H1 (cell line): ENCODE results near the gene SMARCC2. TPM values are rescaled to one million over a fixed set of nuclear protein-coding genes. Genes with fewer than 3 reads are reported as not detected.

ENCODE experiments used
- CTCF ChIA-PET: fragments of 300-600 bp; sonication (Branson Sonifier 250); formaldehyde crosslinking; loops from one replicate; lab custom pipeline; 2021; ENCODE audit not compliant: partially characterized antibody; lab: Charles Lee
- POLR2A ChIA-PET: fragments of 300-600 bp; sonication (Branson Sonifier 250); formaldehyde crosslinking; loops from one replicate; lab custom pipeline; 2021; ENCODE audit warnings: inconsistent platforms; ENCODE audit not compliant: partially characterized antibody; lab: Charles Lee
- DNase-seq, 2 experiments: peaks; one replicate each; pipeline versions ENCODE4 v3.0.0 to v3.0.0-alpha.2; 2010 to 2022; ENCODE audit warnings: low spot score in 2 of 2, low read depth in 1 of 2, mixed read lengths in 1 of 2
- FAIRE-seq: peaks from 2 replicates; lab custom pipeline; 2011; peaks lifted over from hg19 to GRCh38; lab: Jason Lieb, UNC
- H2AFZ ChIP-seq: 2 replicates; pipeline ENCODE4 v1.8.1; 2012; ENCODE audit warnings: low read length, inconsistent platforms
- H2AK5ac ChIP-seq: 2 replicates; pipeline ENCODE4 v1.6.1; 2013; ENCODE audit warnings: low read depth, low read length
- H2BK120ac ChIP-seq: replicated peaks from 2 replicates; pipeline ENCODE3; 2013; ENCODE audit warnings: low read depth, low read length, inconsistent platforms
- H2BK12ac ChIP-seq: 2 replicates; pipeline ENCODE4 v1.6.1; 2013; ENCODE audit warnings: low read depth, low read length
- H2BK15ac ChIP-seq: 2 replicates; pipeline ENCODE4 v1.6.1; 2013; ENCODE audit warnings: low read length
- H2BK20ac ChIP-seq: 2 replicates; pipeline ENCODE4 v1.6.1; 2013; ENCODE audit warnings: low read length
- H2BK5ac ChIP-seq: 2 replicates; pipeline ENCODE4 v1.6.1; 2013; ENCODE audit warnings: low read depth, low read length
- H3K14ac ChIP-seq: 2 replicates; pipeline ENCODE4 v1.6.1; 2013; ENCODE audit warnings: inconsistent platforms; ENCODE audit not compliant: insufficient read length
- H3K18ac ChIP-seq: 2 replicates; pipeline ENCODE4 v1.6.1; 2013; ENCODE audit warnings: low read length; ENCODE audit errors: extremely low read depth
- H3K23ac ChIP-seq: 2 replicates; pipeline ENCODE4 v1.6.1; 2013; ENCODE audit warnings: inconsistent platforms; ENCODE audit not compliant: insufficient read length
- H3K23me2 ChIP-seq: 2 replicates; pipeline ENCODE4 v1.6.1; 2013; ENCODE audit warnings: low read depth, low read length
- H3K27ac ChIP-seq: 2 replicates; pipeline ENCODE4 v1.6.1; 2011; ENCODE audit warnings: low read depth, low read length, inconsistent platforms
- H3K27me3 ChIP-seq, 4 experiments: replicated peaks in 1 of 4; 1 replicate in 1 of 4; 2 replicates in 3 of 4; pipeline versions ENCODE4 v1.6.1 to v1.8.1; 2011 to 2013; ENCODE audit warnings: low read length in 3 of 4, mild to moderate bottlenecking in 3 of 4, inconsistent platforms in 2 of 4, mixed read lengths in 2 of 4, moderate library complexity in 1 of 4; ENCODE audit not compliant: control insufficient read depth in 3 of 4, insufficient read depth in 3 of 4; ENCODE audit errors: extremely low read depth in 1 of 4
- H3K36me3 ChIP-seq, 4 experiments: 2 replicates each; pipeline versions ENCODE4 v1.6.1 to v1.8.1; 2011 to 2013; ENCODE audit warnings: mild to moderate bottlenecking in 4 of 4, low read length in 3 of 4, moderate library complexity in 2 of 4, control low read depth in 1 of 4, inconsistent platforms in 1 of 4; ENCODE audit not compliant: insufficient read depth in 4 of 4, control insufficient read depth in 2 of 4
- H3K4ac ChIP-seq: replicated peaks from 2 replicates; pipeline ENCODE3; 2013; ENCODE audit warnings: low read length, low read depth, mixed read lengths, inconsistent platforms; ENCODE audit not compliant: insufficient read length
- H3K4me1 ChIP-seq, 4 experiments: replicated peaks in 1 of 4; 1 replicate in 1 of 4; 2 replicates in 3 of 4; pipeline versions ENCODE4 v1.6.1 to v1.8.1; 2011 to 2013; ENCODE audit warnings: low read length in 3 of 4, inconsistent platforms in 2 of 4, mixed read lengths in 1 of 4; ENCODE audit not compliant: insufficient read depth in 4 of 4, control insufficient read depth in 3 of 4
- H3K4me2 ChIP-seq, 2 experiments: 2 replicates each; pipeline versions ENCODE4 v1.6.1 to v1.8.1; 2011 to 2013; ENCODE audit warnings: low read depth in 2 of 2, low read length in 2 of 2, control low read depth in 1 of 2, inconsistent platforms in 1 of 2, mild to moderate bottlenecking in 1 of 2; ENCODE audit not compliant: insufficient read depth in 1 of 2
- H3K4me3 ChIP-seq, 4 experiments: fragments of 200-600, 300-600 bp in 1 of 4; sonication (generic), shearing (Covaris generic), sonication (Bioruptor Twin) in 1 of 4; 2 replicates each; pipeline versions ENCODE4 v1.5.1 to v1.8.1; 2011 to 2016; ENCODE audit warnings: low read length in 4 of 4, low read depth in 3 of 4, control low read depth in 2 of 4, inconsistent platforms in 2 of 4, mild to moderate bottlenecking in 2 of 4, mixed read lengths in 1 of 4, moderate library complexity in 1 of 4; ENCODE audit not compliant: insufficient read depth in 2 of 4; ENCODE audit errors: extremely low read depth in 1 of 4
- H3K56ac ChIP-seq: replicated peaks from 2 replicates; pipeline ENCODE3; 2013; ENCODE audit warnings: low read depth, mild to moderate bottlenecking, mixed read lengths, low read length, inconsistent platforms; ENCODE audit not compliant: insufficient read length
- H3K79me1 ChIP-seq: 2 replicates; pipeline ENCODE4 v1.6.1; 2013; ENCODE audit warnings: low read depth, low read length, control low read depth
- H3K79me2 ChIP-seq, 2 experiments: 2 replicates each; pipeline versions ENCODE4 v1.6.1 to v1.8.1; 2012 to 2013; ENCODE audit warnings: low read length in 2 of 2, mild to moderate bottlenecking in 2 of 2, inconsistent platforms in 1 of 2; ENCODE audit not compliant: insufficient read depth in 2 of 2, control insufficient read depth in 1 of 2
- H3K9ac ChIP-seq, 4 experiments: replicated peaks in 1 of 4; 1 replicate in 1 of 4; 2 replicates in 3 of 4; pipeline versions ENCODE4 v1.6.1 to v1.8.1; 2011 to 2013; ENCODE audit warnings: low read depth in 3 of 4, low read length in 3 of 4, control low read depth in 2 of 4, mild to moderate bottlenecking in 2 of 4, moderate library complexity in 2 of 4, inconsistent platforms in 1 of 4; ENCODE audit errors: extremely low read depth in 1 of 4
- H3K9me3 ChIP-seq, 2 experiments: 2 replicates each; pipeline versions ENCODE4 v1.6.1 to v1.8.1; 2012 to 2013; ENCODE audit warnings: mild to moderate bottlenecking in 2 of 2, moderate library complexity in 2 of 2, control low read depth in 1 of 2, inconsistent platforms in 1 of 2, low read depth in 1 of 2, low read length in 1 of 2, mixed read lengths in 1 of 2; ENCODE audit not compliant: insufficient read depth in 2 of 2
- H4K20me1 ChIP-seq, 2 experiments: replicated peaks in 1 of 2; 2 replicates each; pipeline versions ENCODE3 to v1.8.1; 2011 to 2013; ENCODE audit warnings: inconsistent platforms in 2 of 2, low read length in 2 of 2, mild to moderate bottlenecking in 1 of 2; ENCODE audit not compliant: insufficient read depth in 2 of 2, control insufficient read depth in 1 of 2
- H4K5ac ChIP-seq: 2 replicates; pipeline ENCODE4 v1.6.1; 2013; ENCODE audit warnings: low read length, low read depth, mixed read lengths, inconsistent platforms; ENCODE audit not compliant: insufficient read length
- H4K8ac ChIP-seq: 2 replicates; pipeline ENCODE4 v1.8.0; 2013; ENCODE audit warnings: mild to moderate bottlenecking, moderate library complexity, low read length, inconsistent platforms; ENCODE audit not compliant: insufficient read depth; ENCODE audit errors: extremely low read depth
- H4K91ac ChIP-seq: replicated peaks from 2 replicates; pipeline ENCODE3; 2013; ENCODE audit warnings: low read length, mixed read lengths, inconsistent platforms; ENCODE audit not compliant: insufficient read length
- BCL11A ChIP-seq, 2 experiments: IDR thresholded peaks; one replicate each; pipeline ENCODE4 v1.6.1; 2011; ENCODE audit warnings: low read depth in 2 of 2, low read length in 2 of 2, mild to moderate bottlenecking in 2 of 2
- BRCA1 ChIP-seq: IDR thresholded peaks from 2 replicates; pipeline ENCODE4 v1.6.1; 2012; ENCODE audit warnings: low read depth, low read length, improper control_type of control experiment
- EGR1 ChIP-seq: IDR thresholded peaks from 2 replicates; pipeline ENCODE4 v1.6.1; 2011; ENCODE audit warnings: low read depth, low read length, borderline replicate concordance
- KDM4A ChIP-seq: IDR thresholded peaks from one replicate; pipeline ENCODE4 v1.7.1; 2012; ENCODE audit warnings: low read depth, mild to moderate bottlenecking, moderate library complexity, low read length, inconsistent platforms; ENCODE audit not compliant: severe bottlenecking
- MAFK ChIP-seq: IDR thresholded peaks from 2 replicates; pipeline ENCODE4 v1.6.1; 2012; ENCODE audit warnings: low read depth, mild to moderate bottlenecking, improper control_type of control experiment, low read length
- PHF8 ChIP-seq: fragments of 200-600 bp; sonication (generic); conservative IDR thresholded peaks from 2 replicates; pipeline ENCODE4 v1.7.1; 2012; ENCODE audit warnings: low read depth, mild to moderate bottlenecking, inconsistent platforms, low read length, moderate library complexity
- POLR2A ChIP-seq, 2 experiments: IDR thresholded peaks; 1 replicate in 1 of 2; 2 replicates in 1 of 2; pipeline ENCODE4 v1.6.1; 2011; ENCODE audit warnings: low read depth in 2 of 2, low read length in 2 of 2, mild to moderate bottlenecking in 2 of 2; ENCODE audit errors: control extremely low read depth in 1 of 2
- POLR2AphosphoS5 ChIP-seq: IDR thresholded peaks from 2 replicates; pipeline ENCODE4 v1.6.1; 2011; ENCODE audit warnings: low read depth, low read length
- RNF2 ChIP-seq: fragments of 200-900, 300-1000 bp; sonication (generic); IDR thresholded peaks from 2 replicates; pipeline ENCODE4 v1.7.1; 2016; ENCODE audit warnings: borderline replicate concordance, low read depth, mild to moderate bottlenecking, antibody characterized with exemption, low read length; ENCODE audit not compliant: poor library complexity, severe bottlenecking; ENCODE audit errors: missing control alignments
- SIX5 ChIP-seq: IDR thresholded peaks from 2 replicates; pipeline ENCODE4 v1.6.1; 2011; ENCODE audit warnings: mild to moderate bottlenecking, low read depth, low read length
- TBP ChIP-seq: IDR thresholded peaks from 2 replicates; pipeline ENCODE4 v1.6.1; 2011; ENCODE audit warnings: low read depth, low read length, improper control_type of control experiment
- WGBS, 2 experiments: shearing (Covaris generic) in 1 of 2; methylation state at CpG; one replicate each; pipeline versions ENCODE4 v1.1.6 to v1.1.7; 2013 to 2015; ENCODE audit warnings: low lambda C conversion rate in 2 of 2, mixed read lengths in 2 of 2, inconsistent platforms in 1 of 2, low coverage in 1 of 2, missing lambda C conversion rate in 1 of 2; ENCODE audit not compliant: insufficient replicate concordance in 2 of 2, insufficient coverage in 1 of 2, insufficient read length in 1 of 2; ENCODE audit errors: extremely low coverage in 1 of 2, missing lambda C conversion rate in 1 of 2; 5-methylcytosine and 5-hydroxymethylcytosine counted together
- polyA plus RNA-seq, 7 experiments: library from polyadenylated mRNA; depleted of rRNA in 3 of 7; stranded (reverse) in 5 of 7; unstranded in 2 of 7; fragments of >200 nt in 5 of 7; fragments of 200-250 nt in 2 of 7; gene quantifications; 1 replicate in 5 of 7; 2 replicates in 1 of 7; 4 replicates in 1 of 7; pipeline versions ENCODE4 v1.2.1 to v1.2.3, GENCODE V29; 2011 to 2013; ENCODE audit warnings: missing spikeins in 2 of 7, mixed read lengths in 2 of 7
- total RNA-seq: library from RNA; stranded (reverse); fragmentation: NEBNext Ultra II Directional; extraction: Animal tissue kit (Norgen Biotek cat#: 25700); gene quantifications from 2 replicates; pipeline ENCODE4 v1.2.1, GENCODE V29; 2021

Gene SMARCC2
- total and polyA plus RNA-seq, 2 of the 8 experiments (the other 6 are each of a cell fraction or from before 2014, with no cell fraction given) = 33.9 to 78.5 TPM

DNA sequence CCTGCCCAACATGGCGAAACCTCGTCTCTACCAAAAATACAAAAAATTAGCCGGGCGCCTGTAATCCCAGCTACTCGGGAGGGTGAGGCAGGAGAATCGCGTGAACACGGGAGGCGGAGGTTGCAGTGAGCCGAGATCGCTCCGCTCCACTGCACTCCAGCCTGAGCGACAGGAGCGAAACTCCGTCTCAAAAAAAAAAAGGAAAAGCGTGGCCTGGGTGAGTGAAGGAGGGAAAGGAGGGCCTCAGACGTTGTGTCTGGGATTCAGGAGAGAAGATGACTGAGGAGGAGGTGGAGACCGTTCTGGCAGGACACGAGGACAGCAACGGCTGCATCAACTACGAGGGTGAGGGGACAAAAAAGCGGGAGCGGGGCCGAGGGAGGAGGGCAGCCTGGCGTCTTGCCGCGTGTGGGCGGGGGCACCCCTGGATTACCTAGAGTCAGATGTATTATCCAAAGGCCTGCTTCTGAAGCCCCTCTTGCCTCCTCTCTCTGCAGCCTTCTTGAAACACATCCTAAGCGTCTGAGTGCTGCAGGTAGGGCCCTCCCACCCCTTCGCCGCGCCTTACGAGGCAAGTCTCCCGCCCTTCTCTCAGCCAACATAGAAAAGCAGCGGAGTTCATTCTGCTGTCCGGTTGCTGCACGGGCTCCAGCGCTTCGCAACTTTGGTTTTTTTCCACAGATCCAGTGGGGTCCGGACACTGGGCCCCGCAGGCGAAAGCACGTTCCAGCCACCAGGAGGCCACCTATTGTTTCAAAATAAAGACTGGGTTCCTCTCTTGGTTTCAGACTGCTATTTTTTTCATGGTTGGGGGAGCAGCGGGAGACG, 31.9 kb downstream of the SMARCC2 start:
- Histone ChIP-seq H3K18ac (peak overlapping the region; percentile 76), H3K27ac (peak overlapping the region; percentile 93), H4K20me1 (peaks cover 11 to 19% of the 10 kb centered on the region in 2 experiments), H4K5ac (peak overlapping the region; percentile 95), H3K9me3 (no peaks in the 10 kb centered on the region), H2BK15ac (peak overlapping the region; percentile 36; the same call in 1 of the 2 replicates), H3K4me2 (peak overlapping the region; percentile 76 to 77), H4K8ac (peak overlapping the region; percentile 87; the same call in 1 of the 2 replicates), H3K4me3 (peak overlapping the region; percentile 50 to 91 (median 62)), H3K23me2 (peaks cover 19% of the 10 kb centered on the region), H3K27me3 (no peaks in the 10 kb centered on the region), H2BK12ac (peak overlapping the region; percentile 86), H2AK5ac (peak overlapping the region; percentile 79), H2BK5ac (peak overlapping the region; percentile 84), H2BK20ac (no peak overlapping the region), H3K9ac (peak overlapping the region; percentile 82 to 90 (median 88)), H4K91ac (peak overlapping the region; percentile 97), H3K79me1 (peaks cover 5% of the 10 kb centered on the region; the same call in 1 of the 2 replicates), H3K56ac (peak overlapping the region; percentile 5), H3K4me1 (peaks cover 9 to 37% (median 22%) of the 10 kb centered on the region in 4 experiments), H3K79me2 (peaks cover 3 to 32% of the 10 kb centered on the region in 2 experiments), H3K4ac (no peak overlapping the region), H2AFZ (no peak overlapping the region), H3K36me3 (peaks cover 23 to 45% (median 32%) of the 10 kb centered on the region in 4 experiments), H3K14ac (no peak overlapping the region), H2BK120ac (no peak overlapping the region), H3K23ac (no peak overlapping the region)
- 28% methylated on average over 41 of the region's 45 CpGs; no CpG with 5 or more reads in 1 of the 2 experiments for WGBS, 2 experiments
- no peak for FAIRE-seq
- CTCF ChIA-PET = interaction anchor here (0.6 to 2.5 kb wide), 8 partner anchors 11 to 235 kb away, joined by 3 to 12 read pairs (median 4); partner anchors contain the start of gene SMARCC2
- POLR2A ChIA-PET = interaction anchor here (0.8 to 15.6 kb wide), 18 partner anchors 8 to 327 kb away, joined by 3 to 656 read pairs (median 5); partner anchors contain the start of genes COQ10A, IL23A, PA2G4 and RNF41
- DNase-seq = peak; percentile 44 to 79
- TF ChIP-seq MAFK = no peak
- TF ChIP-seq BCL11A (IDR thresholded peaks at IDR 0.05; ENCODE audit: low read depth in 2 of 2, low read length in 2 of 2) = no peak
- 0 out of 2 replicates have a peak, but pooled peaks have one; percentile 52 for TF ChIP-seq TBP
- no peak for TF ChIP-seq SIX5
- TF ChIP-seq POLR2A (IDR thresholded peaks at IDR 0.05; ENCODE audit: control extremely low read depth in 1 of 2, low read depth in 2 of 2, low read length in 2 of 2) = peak in 1 of 2 experiments; percentile 60; a peak in 1 of 3 replicates
- no peak for TF ChIP-seq KDM4A
- TF ChIP-seq PHF8 = no peak; the same call in 1 of the 2 replicates
- TF ChIP-seq POLR2AphosphoS5 = no peak
- TF ChIP-seq BRCA1 = no peak
- no peak for TF ChIP-seq EGR1
- no peak for TF ChIP-seq RNF2
